GM21423 (cell line): ENCODE results near the gene FAM181A.

ENCODE experiments used
- ATAC-seq: cut with Tn5 transposase; IDR thresholded peaks from one replicate; pipeline ENCODE4 v1.9.1; 2021; ENCODE audit warnings: mild to moderate bottlenecking, moderate library complexity; ENCODE audit not compliant: unreplicated experiment

The FAM181A gene

DNA sequence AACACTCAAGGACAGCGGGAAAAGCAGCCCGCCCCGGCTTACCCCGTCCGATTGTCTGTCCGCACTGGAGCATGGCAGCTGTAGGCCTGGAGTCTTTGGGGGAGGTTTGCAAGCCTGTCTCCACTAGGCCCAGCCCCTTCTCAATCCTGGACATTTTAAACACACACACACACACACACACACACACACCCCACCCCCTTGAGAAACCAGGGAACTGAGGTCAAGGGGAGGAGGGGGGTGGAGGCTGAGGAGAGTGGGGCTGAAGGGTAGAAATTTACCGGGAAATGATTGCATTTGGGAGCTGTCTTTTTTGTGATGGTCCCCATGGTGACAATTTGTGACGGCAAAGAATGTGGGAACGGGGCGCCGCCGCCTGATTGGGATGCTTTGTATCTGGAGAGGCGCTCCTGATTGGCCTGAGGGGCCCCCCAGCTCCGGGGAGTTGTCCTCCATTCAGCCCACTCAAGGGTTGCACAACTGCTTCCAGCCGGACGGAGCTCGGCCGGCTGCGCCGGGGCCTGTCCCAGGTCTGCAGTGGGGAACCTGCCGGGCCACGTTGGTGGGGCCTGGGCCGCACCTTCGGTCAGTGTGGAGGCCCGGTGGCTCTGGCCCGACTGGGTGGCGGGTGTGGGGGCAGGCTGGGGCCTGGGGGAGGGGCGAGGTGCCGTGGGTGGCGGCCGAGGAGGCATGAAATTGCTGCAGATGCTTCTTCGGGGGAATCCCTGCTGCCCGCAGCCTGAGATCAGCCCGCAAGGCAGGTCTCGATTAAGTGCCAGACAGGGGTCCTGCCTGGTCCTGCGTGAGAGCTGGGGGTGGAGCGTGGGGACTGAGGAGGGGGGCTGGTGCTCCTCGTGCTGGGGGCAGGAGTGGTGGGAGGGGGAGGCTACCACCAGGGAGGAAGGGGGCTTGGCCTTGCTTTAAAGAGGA is at the start of gene FAM181A:
Gene FAM181A (plus strand): TSS at position 472 of the 927 bp plus-strand sequence. CDS start 942 bp downstream, outside the sequence.
- no peak for ATAC-seq

DNA sequence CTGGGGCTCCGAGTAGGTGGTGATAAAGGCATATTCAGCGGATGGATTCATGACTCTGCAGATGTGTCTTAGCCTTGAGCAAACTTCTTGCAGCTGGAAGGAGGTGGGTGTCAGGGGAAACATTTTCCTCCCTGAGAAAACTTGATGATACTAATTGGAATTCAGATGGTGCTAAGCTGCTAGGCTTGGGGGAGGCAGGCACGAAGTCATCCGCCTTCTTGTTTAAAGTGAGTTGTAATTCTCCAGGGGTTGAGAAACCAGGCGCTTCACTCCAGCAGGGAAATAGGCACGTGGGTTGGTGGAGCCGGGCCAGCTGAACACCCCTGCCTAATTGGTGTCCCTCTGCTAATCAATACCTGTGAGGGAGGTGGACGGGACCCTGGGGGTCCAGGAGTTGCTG is 48.9 kb upstream of the FAM181A start:
- no peak for ATAC-seq

GRCh38 chr14:93878871-93879270 is 48.3 kb upstream of the FAM181A start:
- ATAC-seq, result no peak

DNA sequence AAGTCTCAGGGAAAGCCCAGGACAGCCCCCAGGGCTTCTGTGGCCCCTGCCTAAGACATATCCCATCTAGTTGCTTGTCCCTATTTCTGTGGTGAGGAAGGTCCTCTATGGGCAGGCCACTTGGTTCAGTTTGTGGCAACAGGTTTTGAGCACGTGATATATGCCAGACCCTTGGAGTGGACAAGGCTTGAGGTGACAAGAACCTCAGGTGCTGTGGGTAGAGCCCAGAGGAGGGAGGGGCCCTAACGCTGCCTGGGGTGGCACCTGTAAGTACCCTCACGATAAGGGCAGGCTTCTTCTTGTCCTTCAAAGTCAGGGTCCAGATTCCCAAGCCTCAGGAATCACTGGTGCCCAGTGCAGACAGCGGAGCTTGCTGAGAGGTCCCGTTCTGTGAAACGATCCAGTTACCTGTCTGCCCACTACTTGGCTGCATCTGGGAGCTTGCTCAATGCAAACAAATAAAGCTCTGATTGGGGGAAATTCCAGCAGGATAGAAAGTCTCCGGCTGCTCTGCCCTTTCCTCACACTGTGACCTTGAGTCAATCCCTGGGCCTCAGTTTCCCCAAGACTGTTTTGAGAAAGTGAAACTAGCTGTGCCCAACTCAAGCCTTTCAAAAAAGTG is 47.7 kb upstream of the FAM181A start:
- no peak for ATAC-seq

DNA sequence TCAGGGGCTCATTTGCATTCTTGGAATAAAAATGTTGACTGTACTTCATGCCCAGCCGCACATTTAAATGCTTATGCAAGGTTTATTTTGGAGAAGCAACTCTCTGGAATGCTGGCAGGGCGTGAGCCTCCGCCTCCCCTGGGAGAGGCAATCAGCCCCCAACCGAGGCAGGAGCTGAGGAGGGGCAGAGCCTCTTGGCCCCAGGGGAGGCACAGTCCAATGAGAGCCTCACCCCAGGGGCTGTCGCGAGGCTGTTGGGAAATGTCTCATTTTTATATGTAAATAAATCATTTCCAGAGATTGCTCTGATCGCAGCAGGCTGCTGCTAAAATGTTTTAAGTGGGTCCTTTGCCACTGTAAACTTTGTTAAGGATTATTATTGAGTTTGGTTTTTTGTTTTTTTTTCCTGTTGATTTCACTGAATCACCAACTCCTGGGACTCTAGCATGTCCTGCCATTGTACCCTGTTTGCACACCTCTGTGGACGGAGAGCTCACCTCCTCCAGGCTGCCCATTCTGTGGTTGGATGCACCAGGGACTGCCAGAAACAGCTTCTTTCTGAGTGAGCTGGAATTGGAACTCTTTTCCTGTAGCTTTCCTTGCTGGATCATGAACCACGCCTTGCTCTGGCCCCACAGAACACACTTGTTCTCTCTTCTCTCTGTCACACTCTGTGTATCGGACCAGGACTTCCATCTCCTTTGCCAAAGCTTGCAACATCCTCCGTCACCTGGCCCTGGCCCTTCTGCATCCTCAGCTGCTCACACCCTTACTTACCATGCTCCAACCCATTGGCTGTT is 46.9 kb upstream of the FAM181A start:
- no peak for ATAC-seq

DNA sequence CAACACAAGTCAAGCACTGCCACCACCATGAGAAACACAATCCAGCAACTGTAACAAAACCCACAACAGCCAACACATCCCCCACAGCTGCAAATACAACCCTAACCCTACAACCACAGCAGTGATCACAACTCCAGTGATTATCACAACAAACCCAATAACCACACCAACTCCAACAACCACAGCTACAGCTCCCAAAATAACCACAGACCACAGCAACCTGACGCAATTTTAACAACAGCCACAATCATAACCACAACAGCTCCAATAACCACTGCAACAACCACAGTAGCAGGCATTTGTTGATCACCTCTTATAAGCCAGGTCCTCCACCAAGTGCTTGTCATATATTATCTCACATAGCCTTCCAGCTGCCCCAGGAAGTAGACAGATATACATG is 42.2 kb upstream of the FAM181A start:
- no peak for ATAC-seq

GRCh38 chr14:93888995-93889394 is 38.1 kb upstream of the FAM181A start:
- no peak for ATAC-seq

DNA sequence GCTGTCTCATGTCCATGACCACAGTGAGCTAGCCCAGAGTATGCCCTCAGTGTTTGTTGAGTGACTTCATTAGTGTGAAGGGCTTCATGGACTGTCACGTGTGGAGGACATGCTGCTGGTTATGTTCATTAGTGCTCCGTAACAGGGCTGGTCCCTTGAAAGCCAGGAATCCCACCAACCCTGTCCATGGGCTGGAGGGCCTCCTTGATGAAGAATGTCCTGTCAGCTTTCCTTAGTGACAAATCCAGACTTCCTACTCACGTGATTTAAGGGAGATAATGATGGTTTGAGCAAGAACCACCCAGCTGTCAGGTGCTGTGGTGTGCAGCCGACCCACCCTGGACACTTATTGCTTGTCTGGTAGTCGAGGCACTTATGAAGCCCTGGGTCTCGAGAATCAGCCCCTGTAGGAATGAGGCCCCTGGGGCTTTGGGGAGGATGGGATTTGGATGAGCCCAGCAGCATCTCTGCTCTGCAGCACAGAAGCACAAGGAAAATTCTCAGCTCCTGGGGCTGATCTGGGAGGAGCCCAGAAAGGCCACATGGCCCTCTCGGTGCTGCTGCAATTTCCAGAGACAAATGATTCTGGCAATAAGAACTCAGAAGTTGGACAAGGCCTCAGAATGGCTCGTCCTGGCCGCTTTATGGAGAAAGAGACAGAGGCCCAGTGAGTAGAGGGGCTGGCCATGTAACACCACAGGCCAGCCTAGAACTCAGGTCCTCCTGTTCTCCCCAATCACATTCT is 37.2 kb upstream of the FAM181A start:
- no peak for ATAC-seq

DNA sequence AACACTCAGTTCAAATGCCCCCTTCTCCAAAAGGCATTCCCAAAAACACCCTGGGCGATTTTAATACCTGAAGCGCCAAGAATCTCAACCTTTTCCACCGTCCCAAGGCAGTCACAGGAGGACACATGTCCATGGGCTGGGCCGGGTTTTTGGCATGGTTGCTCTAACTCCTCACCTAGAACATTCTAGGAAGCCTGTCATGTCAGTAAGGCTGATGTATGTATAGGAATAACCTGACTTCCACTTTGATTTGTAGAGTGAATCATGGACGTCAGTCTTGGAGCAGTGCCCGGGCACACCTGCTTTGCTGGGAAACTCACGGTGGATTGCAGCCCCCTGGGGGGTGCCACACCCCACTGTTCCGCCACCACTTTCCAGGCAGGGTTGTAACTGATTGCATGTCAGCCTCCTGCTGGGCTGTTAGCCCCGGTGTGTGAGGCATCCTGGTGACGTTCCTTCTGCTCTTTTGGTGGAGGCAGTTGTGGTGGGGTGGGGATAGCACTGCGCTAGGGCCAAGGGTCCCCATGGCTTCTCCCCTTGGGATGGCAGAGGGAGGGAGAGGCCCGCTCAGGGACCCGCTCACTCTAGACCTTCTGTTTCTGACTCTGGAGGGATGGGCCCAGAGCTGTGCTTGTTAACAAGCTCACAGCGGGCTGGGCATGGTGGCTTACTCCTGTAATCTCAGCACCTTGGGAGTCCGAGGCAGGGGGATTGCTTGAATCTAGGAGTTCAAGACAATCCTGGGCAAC is 35.2 kb upstream of the FAM181A start:
- ATAC-seq, result no peak

GRCh38 chr14:93892505-93892839 is 34.7 kb upstream of the FAM181A start:
- no peak for ATAC-seq

DNA sequence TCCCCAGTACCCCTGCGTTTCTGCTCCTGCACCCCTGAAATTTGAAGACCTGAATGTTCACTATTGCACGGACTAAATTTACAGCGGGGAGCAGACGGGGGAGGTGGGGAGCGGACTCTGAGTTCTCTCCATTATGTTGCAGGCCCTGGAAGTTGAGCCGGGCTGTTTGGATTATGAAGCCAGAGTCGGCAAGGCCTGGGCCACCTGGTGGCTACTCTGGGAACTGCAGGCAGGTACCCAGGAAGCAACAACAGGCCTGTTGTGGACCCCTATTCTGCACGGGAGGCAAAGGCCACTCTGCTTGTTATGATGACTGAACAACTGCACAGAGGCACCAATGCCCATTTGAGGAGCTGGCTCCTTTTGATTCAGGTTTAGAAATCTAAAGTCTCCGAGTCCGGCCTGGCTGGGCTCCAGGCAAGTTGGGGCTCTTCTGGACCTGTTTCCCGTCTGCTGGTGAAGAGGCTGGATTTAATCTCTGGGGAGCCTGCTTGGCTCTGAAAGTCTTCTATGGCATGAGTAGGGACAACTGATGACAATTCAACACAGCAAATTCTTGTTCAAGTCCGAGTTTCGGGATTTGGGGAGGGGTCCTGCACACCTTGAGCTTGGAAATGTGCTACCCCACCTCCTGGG is 34.1 kb upstream of the FAM181A start:
- no peak for ATAC-seq

DNA sequence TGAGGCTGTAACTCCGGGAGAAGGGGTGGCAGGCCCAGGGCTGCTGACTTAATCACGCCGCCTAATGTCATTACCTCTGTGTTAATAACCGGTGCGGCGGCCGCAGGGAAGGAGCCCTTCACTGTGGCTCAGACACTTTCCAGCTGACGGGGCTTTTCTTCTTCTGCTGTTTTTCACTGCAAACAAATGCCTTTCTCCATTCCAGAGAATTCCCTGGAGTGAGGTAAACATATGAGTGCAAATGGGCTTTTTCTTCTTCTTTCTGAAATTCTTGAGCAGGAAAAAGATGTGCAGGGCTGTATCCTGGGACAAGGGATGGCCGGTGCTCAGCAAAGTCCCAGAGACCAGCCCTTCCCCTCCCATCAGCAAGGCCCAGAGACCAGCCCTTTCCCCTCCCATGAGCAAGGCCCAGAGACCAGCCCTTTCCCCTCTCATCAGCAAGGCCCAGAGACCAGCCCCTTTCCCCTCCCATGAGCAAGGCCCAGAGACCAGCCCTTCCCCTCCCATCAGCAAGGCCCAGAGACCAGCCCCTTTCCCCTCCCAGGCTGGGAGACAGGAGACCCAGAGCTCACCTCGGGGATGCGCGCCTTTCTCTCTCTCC is 33.4 kb upstream of the FAM181A start:
- no peak for ATAC-seq

GRCh38 chr14:93895023-93895604 is 32.0 kb upstream of the FAM181A start:
- no peak for ATAC-seq

DNA sequence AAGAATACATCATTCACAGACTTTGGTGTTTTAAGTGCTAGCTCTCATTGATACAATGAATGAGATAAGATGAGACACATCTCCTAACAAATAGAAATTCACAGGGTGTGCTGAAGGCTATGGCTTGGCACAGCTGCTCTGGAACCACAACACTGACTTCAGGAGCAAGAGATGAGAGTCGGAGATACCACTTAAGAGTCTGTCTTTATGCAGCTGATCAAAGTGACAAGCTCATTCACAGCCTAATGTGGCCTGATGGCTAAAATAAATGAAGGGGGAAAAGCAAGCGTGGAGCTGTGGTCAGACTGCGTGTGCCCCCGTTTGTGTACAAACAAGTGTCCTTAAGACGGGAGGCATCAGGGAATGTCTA is 29.7 kb upstream of the FAM181A start:
- ATAC-seq, result no peak

DNA sequence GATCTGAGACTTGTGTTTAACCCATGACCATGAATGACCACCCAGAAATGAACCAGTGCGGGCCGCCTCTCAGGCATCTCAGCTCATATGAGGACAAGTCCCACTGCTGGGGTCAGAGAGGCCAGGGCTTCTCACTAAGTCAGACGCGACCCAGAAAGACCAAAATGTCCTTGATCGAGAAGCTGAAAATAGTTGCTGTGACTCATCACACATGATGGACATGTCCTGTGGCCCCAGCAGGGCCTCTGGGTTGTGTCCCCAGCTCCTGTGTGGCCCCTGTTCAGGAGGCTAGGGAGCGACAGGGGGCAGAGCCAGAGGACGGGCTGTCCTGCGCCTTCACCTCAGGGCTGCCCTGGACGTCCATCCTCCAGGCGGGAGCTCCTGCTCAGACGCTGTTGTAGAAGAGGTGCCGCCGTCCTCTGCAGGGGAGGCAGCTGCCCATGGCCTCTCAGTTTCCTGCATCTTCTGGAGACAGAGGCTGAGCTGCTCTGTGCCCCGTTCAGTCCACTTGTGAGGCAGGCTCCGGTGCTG is 29.0 kb upstream of the FAM181A start:
- ATAC-seq, result no peak

DNA sequence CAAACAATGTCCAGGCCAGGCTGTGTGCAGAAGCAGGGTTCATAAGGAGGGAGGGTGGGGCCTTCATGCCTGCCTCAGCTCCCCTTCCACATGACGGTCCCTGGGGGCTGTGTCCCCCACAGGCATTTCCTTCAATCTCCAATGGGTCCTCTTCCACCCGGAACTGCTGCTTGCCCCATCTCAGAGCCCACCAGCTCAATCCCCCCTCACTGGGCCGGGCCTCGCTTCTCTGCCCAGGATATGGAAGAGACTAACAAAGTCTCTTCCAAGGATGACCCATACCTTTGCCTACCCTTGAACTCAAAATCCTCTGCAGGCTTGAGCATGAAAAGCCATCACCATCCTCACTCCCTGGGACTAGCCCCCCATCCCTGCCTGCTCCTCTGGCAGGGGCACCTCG is 28.4 kb upstream of the FAM181A start:
- no peak for ATAC-seq

DNA sequence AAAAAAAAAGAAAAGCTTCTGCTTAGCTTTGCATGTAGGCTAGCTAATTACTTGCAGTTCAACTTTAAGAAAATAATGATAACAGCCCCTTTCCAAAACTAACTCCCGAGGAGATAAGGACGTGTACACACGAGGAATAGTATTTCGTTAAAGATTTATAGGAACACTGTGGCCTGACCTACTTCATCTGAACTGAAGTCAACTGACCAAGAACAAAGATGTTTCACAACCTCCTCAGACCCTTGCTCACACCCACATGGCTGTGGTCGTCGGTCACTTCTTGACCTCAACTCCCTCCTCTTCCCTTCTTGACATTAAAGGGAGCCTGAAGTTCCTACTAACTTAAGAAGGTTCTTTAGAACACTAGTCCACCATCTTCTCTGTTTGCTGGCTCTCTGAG is 25.3 kb upstream of the FAM181A start:
- ATAC-seq, result no peak

DNA sequence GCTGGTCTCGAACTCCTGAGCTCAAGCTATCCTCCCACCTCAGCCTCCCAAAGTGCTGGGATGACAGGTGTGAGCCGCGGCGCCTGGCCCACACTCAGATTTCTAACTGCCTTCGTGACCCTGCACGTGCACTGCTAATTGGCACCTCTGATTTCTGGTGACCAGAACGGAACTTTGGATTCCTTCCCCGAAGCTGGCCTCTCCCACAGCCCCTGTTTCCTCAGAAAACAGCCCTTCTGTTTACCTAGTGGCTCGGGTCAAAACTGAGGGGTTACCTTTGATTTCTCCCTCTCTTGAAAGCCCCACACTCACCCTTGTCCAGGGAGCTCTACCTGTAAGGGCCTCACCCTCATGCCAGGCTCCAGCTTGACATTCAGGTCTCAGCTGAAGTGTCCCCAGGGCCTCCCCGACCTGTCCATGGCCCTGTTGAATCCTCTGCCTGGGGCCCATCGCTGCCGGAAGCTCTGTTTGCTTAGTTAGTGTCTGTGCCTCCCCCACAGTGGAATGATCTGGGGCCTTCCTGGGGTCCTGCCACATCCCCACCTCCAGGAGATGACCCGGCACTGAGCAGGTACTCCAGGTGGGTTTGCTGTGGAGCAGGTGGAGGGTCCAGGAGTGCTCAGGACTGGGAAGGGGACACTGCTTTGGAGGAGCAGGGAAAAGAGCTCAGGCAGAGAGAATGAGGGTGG is 24.4 kb upstream of the FAM181A start:
- ATAC-seq, result no peak
